GM12892 (cell line): ENCODE measurements around the gene NAP1L4.

Experiments used
- POLR2A ChIP-seq: IDR thresholded peaks from 2 replicates; pipeline ENCODE4 v1.6.1; 2011; ENCODE audit warnings: low read depth, low read length, control low read depth
- POLR2AphosphoS5 ChIP-seq: IDR thresholded peaks from 2 replicates; pipeline ENCODE4 v1.6.1; 2011; ENCODE audit warnings: low read depth, low read length, control low read depth
- TAF1 ChIP-seq: IDR thresholded peaks from 2 replicates; pipeline ENCODE4 v1.6.1; 2011; ENCODE audit warnings: low read depth, mild to moderate bottlenecking, control low read depth, low read length, borderline replicate concordance

DNA sequence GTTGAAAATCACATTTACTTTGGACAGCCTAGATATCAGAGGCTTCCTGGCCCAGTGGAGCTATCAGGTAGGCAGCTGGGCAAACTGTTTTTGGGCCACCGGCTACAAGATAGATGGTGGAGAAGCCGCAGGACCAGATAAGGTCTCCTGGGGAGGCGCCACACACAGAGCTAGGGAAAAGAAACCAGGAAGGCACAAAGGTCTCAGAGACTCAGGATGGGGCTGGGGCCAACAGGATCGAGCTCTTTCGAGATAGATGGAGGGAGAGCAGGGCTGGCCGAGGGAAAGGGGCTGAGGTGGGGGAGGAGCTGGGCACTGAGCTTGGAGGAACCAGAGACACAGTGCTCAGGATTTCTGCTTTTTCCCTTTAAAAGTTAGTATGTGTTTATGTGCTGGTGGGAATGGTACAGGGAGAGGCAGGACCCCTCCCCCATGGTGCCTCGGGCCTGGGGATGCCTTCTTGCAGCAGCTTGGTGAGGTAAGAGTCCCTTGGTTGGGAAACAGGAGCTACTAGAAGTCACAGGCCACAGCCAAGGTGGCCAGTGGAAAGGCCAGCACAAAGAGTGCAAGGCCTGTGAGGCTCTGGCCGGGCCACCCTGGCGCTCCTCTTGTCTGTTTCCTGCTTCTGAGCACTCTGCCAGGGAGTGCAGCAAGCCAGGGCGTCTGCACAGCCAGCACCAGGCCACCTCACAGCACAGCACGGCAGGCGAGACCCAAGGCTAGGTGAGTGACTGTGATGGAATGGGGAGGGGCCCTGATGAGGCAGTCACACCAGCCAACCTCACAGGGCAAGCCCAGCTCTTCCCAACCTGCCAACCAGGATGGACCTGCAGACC lies 11.5 kb upstream of the NAP1L4 start:
- TF ChIP-seq POLR2A = no peak
- TF ChIP-seq POLR2AphosphoS5 = no peak
- no peak for TF ChIP-seq TAF1
